Neural crest cell (in vitro differentiated cells): Measurements from ENCODE around the gene CFAP70. TPM values are rescaled to one million over a fixed set of nuclear protein-coding genes. Genes with fewer than 3 reads are reported as not detected.
"Not testable (repeated sequence)": the region's sequence is repeated elsewhere in the genome, so short reads cannot be mapped to it uniquely, and the experiment has no call there.

Experiments used
- DNase-seq: peaks from one replicate; pipeline ENCODE4 v3.0.0; 2021; ENCODE audit warnings: low read depth, mixed read lengths, low spot score
- H3K27ac Mint-ChIP-seq: one replicate; pipeline ENCODE4 v1.8.0; 2021; ENCODE audit warnings: mild to moderate bottlenecking, mixed read lengths; ENCODE audit not compliant: unreplicated experiment
- H3K27me3 Mint-ChIP-seq: 2 replicates; pipeline ENCODE4 v1.8.0; 2021; ENCODE audit warnings: low read depth, mild to moderate bottlenecking, mixed read lengths
- H3K36me3 Mint-ChIP-seq: 2 replicates; pipeline ENCODE4 v1.8.0; 2021; ENCODE audit warnings: low read depth, mild to moderate bottlenecking, mixed read lengths
- H3K4me1 Mint-ChIP-seq: 2 replicates; pipeline ENCODE4 v1.8.0; 2021; ENCODE audit warnings: mixed read lengths
- H3K4me3 Mint-ChIP-seq: one replicate; pipeline ENCODE4 v1.8.0; 2021; ENCODE audit warnings: mild to moderate bottlenecking, mixed read lengths
- H3K9me3 Mint-ChIP-seq: 2 replicates; pipeline ENCODE4 v1.8.0; 2021; ENCODE audit warnings: mixed read lengths
- CTCF ChIP-seq: fragments of 200-600 bp; sonication (generic); conservative IDR thresholded peaks from 2 replicates; pipeline ENCODE4 v1.5.0; 2021; ENCODE audit warnings: antibody characterized with exemption, mild to moderate bottlenecking
- total RNA-seq: library from RNA; stranded (reverse); gene quantifications from 2 replicates; pipeline ENCODE4 v1.2.1, GENCODE V29; 2021

CFAP70 gene
- total RNA-seq, 1 donor from 2014 or later: 0.65 TPM

GRCh38 chr10:73339436-73339835, 19.2 kb downstream of the CFAP70 start:
- no peak overlapping the region for H3K27ac Mint-ChIP-seq
- no peaks in the 10 kb centered on the region for H3K36me3 Mint-ChIP-seq
- peaks cover 3% of the 10 kb centered on the region for H3K27me3 Mint-ChIP-seq
- H3K9me3 Mint-ChIP-seq: no peaks in the 10 kb centered on the region
- no peak for TF ChIP-seq CTCF
- DNase-seq: no peak
- no peaks in the 10 kb centered on the region for H3K4me1 Mint-ChIP-seq
- no peak overlapping the region for H3K4me3 Mint-ChIP-seq

DNA sequence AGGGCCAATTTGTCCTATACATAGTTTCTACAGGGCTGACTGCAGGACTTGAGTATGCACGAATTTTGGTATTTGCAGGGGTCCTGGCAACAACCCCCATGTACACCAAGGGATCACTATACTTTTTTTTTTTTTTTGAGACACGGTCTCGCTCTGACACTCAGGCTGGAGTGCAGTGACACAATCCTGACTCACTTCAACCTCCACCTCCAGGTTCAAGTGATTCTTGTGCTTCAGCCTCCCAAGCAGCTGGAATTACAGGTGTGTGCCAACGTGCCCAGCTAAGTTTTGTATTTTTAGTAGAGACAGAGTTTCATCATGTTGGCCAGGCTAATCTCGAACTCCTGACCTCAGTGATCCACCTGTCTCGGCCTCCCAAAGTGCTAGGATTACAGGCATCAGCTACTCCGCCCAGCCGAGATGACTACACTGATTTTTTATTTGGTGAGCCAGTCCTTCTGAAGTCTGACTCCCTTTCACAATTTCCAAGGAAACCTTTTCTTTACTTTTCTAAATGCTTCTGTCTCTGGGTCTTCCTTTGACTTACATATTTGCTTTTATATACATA, 19.8 kb downstream of the CFAP70 start:
- TF ChIP-seq CTCF: no peak
- DNase-seq: no peak
- H3K4me3 Mint-ChIP-seq: no peak overlapping the region
- no peaks in the 10 kb centered on the region for H3K9me3 Mint-ChIP-seq
- H3K27me3 Mint-ChIP-seq: peaks cover 7% of the 10 kb centered on the region
- H3K27ac Mint-ChIP-seq: no peak overlapping the region
- H3K36me3 Mint-ChIP-seq: no peaks in the 10 kb centered on the region
- H3K4me1 Mint-ChIP-seq: no peaks in the 10 kb centered on the region

DNA sequence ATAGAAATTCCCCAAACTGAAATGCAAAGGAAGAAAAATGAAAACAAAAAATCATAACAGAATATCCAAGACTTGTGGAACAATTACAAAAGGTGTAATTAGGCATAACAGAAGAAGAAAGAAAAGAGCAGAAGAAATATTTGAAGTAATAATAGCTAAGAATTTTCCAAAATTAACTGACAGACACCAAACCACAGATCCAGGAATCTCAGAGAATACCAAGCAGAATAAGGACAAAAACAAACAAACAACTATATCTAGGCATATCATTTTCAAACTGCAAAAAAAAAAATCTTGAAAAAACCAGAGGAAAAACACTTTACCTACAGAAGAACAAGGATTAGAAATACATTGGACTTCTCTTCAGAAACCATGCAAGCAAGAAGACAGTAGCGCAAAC, 25.5 kb downstream of the CFAP70 start:
- Mint-ChIP-seq H3K4me1 (no peaks in the 10 kb centered on the region), H3K36me3 (no peaks in the 10 kb centered on the region), H3K4me3 (no peak overlapping the region), H3K9me3 (no peaks in the 10 kb centered on the region), H3K27me3 (peaks cover 36% of the 10 kb centered on the region), H3K27ac (no peak overlapping the region)
- TF ChIP-seq CTCF: no peak
- no peak for DNase-seq

GRCh38 chr10:73332379-73332778, 26.3 kb downstream of the CFAP70 start:
- no peaks in the 10 kb centered on the region for H3K4me1 Mint-ChIP-seq
- no peaks in the 10 kb centered on the region for H3K36me3 Mint-ChIP-seq
- no peaks in the 10 kb centered on the region for H3K9me3 Mint-ChIP-seq
- DNase-seq: no peak
- H3K4me3 Mint-ChIP-seq: no peak overlapping the region
- no peak for TF ChIP-seq CTCF
- peaks cover 36% of the 10 kb centered on the region for H3K27me3 Mint-ChIP-seq
- no peak overlapping the region for H3K27ac Mint-ChIP-seq

DNA sequence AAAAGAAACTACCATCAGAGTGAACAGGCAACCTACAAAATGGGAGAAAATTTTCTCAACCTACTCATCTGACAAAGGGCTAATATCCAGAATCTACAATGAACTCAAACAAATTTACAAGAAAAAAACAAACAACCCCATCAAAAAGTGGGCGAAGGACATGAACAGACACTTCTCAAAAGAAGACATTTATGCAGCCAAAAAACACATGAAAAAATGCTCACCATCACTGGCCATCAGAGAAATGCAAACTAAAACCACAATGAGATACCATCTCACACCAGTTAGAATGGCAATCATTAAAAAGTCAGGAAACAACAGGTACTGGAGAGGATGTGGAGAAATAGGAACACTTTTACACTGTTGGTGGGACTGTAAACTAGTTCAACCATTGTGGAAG, 30.1 kb downstream of the CFAP70 start:
- H3K4me1 Mint-ChIP-seq, H3K27ac Mint-ChIP-seq, DNase-seq, H3K36me3 Mint-ChIP-seq, H3K9me3 Mint-ChIP-seq, H3K4me3 Mint-ChIP-seq: not testable (repeated sequence)
- peaks cover 29% of the 10 kb centered on the region for H3K27me3 Mint-ChIP-seq

DNA sequence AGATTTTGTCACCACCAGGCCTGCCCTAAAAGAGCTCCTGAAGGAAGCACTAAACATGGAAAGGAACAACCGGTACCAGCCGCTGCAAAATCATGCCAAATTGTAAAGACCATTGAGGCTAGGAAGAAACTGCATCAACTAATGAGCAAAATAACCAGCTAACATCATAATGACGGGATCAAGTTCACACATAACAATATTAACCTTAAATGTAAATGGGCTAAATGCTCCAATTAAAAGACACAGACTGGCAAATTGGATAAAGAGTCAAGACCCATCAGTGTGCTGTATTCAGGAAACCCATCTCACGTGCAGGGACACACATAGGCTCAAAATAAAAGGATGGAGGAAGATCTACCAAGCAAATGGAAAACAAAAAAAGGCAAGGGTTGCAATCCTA, 33.4 kb downstream of the CFAP70 start:
- H3K4me3 Mint-ChIP-seq, DNase-seq, H3K4me1 Mint-ChIP-seq, H3K36me3 Mint-ChIP-seq, H3K27me3 Mint-ChIP-seq, H3K9me3 Mint-ChIP-seq: not testable (repeated sequence)
- peak overlapping the region; percentile 19 for H3K27ac Mint-ChIP-seq

DNA sequence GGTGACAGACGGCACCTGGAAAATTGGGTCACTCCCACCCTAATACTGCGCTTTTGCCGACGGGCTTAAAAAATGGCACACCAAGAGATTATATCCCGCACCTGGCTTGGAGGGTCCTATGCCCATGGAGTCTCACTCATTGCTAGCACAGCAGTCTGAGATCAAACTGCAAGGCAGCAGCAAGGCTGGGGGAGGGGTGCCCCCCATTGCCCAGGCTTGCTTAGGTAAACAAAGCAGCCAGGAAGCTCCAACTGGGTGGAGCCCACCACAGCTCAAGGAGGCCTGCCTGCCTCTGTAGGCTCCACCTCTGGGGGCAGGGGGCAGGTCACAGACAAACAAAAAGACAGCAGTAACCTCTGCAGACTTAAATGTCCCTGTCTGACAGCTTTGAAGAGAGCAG, 35.1 kb downstream of the CFAP70 start:
- DNase-seq, H3K4me3 Mint-ChIP-seq, H3K27me3 Mint-ChIP-seq, H3K36me3 Mint-ChIP-seq, H3K4me1 Mint-ChIP-seq, H3K27ac Mint-ChIP-seq: not testable (repeated sequence)
- H3K9me3 Mint-ChIP-seq: peaks cover 15% of the 10 kb centered on the region
